CD4-positive, alpha-beta T cell treated with Interferon alpha-2 for 1 hour (primary cell): Measurements from ENCODE around the gene FGB.

ENCODE experiments used
- DNase-seq, 2 donors: peaks; one replicate each; pipeline ENCODE4 v3.0.0-alpha.2; 2020 to 2022

The FGB gene

DNA sequence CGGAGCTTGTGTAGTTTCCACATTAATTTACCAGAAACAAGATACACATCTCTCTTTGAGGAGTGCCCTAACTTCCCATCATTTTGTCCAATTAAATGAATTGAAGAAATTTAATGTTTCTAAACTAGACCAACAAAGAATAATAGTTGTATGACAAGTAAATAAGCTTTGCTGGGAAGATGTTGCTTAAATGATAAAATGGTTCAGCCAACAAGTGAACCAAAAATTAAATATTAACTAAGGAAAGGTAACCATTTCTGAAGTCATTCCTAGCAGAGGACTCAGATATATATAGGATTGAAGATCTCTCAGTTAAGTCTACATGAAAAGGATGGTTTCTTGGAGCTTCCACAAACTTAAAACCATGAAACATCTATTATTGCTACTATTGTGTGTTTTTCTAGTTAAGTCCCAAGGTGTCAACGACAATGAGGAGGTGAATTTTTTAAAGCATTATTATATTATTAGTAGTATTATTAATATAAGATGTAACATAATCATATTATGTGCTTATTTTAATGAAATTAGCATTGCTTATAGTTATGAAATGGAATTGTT lies at the start of gene FGB:
TSS of gene FGB (plus strand) at position 315 of the 558 bp plus-strand sequence. CDS start at position 323, 8 bp downstream.
- DNase-seq, result no peak

DNA sequence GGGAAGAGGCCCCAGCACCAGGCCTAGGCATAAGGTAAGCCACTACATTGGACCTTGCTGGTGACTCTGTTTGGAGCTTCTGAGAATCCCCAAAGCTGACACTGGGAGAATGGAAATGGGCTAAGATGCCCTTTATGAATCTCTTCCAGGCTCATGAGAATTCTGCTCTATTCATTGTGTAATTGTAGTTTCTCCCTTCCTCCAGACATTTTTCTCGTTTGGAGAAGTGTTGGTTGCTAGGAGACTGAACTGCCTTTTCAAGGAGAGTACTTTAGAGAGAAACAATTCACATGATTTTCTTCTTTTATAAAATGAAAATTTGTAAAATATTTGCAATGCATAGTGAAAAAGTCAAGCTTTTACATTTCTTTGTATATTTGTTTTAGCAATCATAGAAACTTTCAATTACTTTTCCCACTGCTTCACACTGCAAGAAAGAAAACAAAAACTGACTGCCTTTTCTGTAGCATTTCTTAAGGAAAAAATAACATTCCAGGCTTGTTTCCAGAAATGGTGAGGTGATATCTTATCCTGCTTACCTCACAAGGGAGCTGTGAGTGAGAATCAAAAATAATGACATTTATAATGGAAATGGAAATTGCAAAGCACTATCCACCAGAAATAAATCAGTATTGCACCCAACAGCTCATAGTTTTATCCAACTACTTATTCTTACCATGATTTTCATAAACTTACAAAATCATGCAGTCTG lies 46.3 kb upstream of the FGB start:
- DNase-seq, result no peak

DNA sequence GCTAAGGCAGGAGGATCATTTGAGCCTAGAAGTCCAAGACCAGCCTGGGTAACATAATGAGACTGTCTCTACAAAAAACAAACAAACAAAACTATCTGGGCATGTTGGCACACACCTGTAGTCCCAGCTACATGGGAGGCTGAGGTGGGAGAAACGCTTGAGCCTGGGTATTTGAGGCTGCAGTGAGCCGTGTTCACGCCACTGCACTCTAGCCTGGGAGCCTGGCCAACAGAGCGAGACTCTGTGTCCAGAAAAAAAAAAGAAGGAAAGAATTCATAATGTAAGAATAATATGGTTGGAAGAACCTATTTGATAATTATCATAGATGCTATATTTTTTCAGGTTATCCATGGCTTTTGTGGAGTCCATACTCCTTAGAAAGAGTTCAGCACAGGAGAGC lies 45.2 kb upstream of the FGB start:
- DNase-seq, result no peak

DNA sequence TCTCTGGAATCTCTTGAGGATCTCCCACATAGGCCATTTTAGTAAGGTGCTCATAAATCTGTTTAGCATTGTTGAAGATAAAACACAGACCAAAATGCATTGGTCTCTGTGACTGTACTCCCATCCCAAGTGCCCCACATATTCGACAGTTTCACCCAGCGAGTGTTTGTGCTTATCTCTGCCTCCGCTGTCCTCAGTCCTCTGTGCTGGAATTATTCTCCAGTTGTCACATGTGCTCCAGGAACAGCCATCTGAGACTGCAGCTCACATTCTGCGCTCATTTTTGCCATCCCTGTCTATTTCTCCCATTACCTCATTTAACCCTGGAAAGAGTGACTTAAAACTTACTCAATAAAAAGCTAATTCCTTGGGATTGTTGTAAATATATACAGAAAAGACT lies 43.6 kb upstream of the FGB start:
- DNase-seq, result no peak

DNA sequence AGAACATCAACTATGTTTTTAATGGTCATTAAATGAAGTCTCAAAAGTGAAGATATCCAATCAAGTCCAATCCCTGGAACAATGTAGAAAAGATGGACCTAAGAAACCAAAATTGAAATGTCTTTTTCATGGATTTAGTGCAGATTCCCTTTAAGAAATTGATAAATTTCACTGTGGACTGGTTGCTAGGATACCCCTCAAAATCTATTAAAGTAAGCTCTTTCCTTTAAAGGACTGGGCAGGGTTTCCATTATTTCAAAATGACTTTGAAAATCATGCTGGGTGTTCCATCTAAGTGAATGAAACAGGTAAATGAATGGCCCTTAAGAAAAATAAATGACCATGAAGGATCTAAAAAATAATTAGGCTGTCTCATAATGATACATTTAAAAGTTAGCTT lies 41.2 kb upstream of the FGB start:
- no peak for DNase-seq

DNA sequence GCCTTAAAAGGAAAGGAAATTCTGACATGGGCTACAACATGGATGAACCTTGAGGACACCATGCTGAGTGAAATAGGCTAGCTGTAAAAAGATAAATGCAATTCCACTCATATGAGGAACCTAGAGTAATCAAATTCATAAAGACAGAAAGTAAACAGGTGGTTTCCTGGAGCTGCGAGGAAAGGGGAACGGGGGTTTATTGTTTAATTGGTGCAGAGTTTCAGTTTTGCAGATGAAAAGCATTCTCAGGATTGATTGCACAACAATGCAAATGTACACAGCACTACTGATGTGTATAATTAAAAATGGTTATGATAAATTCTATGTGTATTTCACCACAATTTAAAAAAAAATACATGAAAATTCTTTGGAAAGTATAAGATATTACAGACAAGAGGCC lies 36.7 kb upstream of the FGB start:
- no peak for DNase-seq

DNA sequence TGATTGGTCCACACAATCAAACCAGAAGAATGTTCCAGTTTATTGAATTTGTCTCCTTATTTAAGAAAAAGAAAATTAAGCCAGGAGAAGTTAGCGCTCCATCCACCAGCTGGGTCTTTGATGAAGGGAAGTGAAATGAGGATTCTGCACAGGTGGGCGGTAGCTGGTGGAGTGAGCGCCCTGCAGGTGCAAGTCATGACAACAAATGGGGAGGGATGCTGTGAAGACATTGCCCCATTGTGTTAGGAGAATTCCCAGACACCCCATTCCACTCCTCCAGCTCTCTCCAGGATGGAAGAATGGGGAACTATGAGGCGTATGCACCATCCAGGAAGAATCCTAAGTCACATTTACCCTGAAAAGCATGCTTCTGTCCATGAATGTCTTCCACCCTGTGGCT lies 35.5 kb upstream of the FGB start:
- DNase-seq, result no peak

DNA sequence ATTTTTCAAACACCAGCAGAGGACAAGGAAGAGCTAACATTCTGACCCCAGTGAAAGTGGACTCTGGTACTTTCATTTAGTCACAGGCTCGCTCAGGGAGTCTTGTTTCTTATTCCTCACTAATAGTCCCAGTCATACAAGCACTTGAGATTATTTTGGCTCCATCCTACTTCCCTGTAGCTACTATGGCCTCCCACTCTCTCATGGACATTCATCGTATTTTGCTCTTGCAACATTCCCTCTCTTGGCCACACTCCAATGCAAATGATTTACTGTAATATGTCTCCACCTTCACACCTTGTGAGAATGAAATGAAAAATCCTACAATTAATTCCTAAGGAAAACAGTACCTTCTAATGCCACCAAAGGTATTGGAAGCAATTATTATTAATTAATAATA lies 33.9 kb upstream of the FGB start:
- DNase-seq, result no peak

DNA sequence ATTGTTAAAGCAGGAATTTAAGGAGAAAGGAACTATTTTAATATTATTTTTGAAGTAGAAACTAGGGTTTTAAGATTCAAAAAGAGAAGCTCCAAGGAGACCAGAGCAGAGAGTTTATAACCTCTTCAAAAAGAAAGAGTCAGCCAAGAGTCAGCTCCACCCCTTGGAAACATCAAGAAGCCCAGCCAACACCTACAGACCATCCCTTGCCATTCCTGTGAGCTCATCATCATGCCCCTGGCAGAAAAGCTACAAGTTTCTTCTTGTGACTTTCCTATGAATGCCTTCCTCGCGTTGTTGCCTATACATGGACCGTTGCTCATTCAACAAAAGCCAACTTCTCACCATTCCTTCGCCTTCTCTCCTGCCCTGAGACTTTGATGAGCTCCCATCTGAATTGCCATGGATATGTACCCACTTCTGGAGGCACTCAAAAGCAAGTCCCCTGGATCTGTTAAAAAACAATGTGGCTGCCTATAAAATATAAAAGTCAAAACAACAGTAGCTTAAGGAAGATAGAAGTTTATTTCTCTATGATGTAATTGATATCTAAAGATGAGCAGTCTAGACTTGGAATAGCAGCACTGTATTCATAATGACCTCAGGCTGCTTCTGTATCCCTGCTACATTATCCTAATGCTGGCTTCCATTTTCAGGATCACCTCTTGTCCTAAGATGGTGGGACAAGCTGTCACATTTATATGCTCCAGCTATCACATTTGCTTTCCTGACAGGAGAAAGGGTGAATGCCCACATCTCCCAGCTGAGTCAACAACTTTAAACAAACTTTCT lies 32.9 kb upstream of the FGB start:
- no peak for DNase-seq

DNA sequence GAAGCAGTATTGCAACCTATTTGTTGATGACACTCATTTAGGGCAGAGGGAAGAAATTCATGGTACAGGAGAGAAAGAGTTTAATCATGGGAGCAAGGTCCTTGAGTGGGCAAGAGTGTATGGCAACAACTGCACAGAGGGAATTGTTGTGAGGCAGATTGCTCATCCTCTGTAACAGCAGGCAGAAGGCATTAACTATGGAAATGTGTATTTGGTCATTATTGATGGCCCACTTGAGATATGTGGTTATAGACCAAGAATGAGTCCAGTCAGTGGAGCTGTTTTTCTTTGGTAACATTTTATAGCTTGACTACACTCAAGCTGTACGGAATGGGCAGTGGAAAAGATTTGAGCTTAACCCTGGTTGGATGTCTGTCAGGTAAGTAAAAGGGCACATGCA lies 28.5 kb upstream of the FGB start:
- no peak for DNase-seq

DNA sequence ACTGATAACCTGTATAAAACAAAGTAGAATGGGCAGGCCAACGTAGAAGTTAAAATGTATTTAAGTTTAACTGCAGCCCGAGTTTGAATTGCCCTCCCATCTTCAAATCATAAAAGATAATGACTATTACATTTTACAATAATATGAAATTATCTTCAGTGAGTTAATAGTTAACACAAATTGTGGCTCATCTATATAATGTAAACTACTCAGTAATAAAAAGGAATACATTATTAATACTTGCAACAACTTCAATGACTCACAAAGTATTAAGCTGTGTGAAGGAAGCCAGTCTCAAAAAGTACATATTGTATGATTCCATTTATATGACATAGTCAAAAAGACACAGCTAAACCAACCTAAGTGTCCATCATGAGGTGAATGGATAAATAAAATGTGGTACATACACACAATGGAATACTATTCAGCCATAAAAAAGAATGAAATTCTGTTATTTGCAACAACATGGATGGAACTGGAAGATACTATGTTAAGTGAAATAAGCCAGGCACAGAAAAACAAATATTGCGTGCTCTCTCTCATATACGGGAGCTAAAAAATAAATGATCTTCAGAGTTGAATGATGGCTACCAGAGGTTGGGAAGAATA lies 20.4 kb upstream of the FGB start:
- DNase-seq, result no peak

DNA sequence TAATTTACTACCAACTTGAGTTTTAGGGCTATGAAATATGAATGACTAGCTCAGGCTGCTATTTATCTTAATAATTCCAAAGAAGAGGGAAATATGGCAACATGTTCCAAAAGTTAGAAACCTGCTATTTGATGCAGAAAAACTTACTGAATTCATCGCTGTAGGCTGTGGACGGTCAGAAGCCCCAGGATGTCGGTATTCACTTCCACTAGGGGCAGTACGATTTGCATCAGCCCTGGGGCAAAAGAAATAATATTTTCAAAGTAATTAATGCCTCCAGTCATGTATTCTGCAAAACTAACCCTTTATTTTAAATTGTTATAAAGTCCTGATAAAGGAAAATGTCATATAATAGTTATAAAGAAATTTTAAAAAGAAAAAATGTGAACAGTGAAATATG lies 17.1 kb upstream of the FGB start:
- DNase-seq, result no peak

DNA sequence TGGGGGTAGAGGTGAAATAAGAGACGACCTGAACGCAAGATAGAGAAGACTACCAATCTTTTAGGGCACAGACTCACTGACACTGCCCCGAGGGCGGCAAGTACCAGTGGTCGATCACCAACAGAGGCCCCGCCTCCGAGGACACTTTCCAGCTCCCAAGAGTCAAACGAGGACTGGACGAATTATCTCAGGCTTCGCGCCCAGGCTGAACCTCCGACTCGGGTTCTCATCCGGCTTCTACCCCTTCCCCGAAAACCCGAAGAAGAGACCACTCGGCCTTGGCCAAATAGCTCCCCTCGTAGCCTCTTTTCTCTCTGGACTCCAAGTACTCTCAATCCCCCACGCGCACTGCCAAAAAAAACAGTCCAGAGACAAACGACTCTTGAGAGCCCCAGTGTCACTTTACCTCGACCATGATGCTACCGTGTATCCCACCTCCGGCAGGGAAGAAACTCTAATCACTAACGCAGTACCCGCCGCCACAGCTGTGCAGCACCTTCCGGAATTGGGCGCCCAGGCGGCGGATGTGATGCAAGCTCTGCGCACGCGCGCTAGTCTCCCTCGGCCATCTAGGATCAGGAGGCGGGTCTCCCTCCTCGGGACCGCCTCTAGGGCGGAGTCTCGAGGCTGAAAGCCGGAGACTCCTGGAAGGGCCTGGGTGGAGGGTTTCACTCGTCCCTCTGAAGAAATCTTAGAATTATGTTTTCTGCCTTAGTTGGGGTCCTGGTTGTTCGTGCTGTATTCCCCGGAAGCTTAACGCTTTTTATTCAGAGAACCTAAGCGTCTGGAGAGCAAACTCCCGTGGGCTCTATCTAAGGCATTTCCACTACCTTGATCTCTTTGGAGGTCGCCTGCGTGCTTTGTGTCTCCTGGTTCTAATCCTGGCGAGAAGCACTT lies 12.7 kb upstream of the FGB start, which contains the start of gene PLRG1:
TSS of gene PLRG1 (minus strand) at position 507 of the 897 bp plus-strand sequence. CDS start at position 415, 92 bp downstream.
- DNase-seq, result peak; percentile 96 to 97

DNA sequence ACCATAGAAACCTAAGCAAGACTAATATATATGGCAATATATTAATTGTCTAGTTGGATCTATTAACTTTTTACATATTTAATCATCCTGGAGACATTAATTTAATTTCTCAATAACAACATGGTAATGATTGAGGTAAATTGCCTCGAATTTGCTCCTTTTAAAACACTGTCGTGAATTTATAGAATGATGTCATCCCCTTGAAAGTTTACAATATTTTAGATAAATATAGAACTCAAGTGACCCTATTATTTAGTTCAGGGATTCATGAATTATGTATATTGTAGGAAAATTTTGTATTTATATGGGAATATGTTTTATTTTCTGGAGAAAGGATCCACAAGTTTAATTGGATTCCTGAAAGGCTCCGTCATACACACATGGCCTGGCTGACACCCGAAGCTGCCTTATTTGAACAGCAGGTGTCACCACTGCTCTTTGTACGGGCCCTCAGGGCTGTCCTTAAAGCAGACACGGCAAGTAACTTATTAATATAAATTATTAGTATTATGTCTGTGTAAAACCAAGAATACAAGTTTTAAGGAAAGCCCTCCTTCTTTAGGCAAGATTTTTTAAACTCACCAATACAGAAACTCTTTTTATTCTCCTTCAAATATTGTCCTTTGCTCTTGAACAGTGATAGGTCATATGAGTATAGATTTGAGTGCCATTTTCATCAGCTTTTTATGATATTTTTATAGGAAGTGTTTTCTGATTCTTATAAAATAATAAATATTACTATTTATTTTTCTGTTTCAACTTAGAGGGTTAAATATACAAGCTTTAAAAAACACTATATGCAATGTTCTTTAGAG lies 10.7 kb upstream of the FGB start:
- peak; percentile 73 to 83 for DNase-seq

DNA sequence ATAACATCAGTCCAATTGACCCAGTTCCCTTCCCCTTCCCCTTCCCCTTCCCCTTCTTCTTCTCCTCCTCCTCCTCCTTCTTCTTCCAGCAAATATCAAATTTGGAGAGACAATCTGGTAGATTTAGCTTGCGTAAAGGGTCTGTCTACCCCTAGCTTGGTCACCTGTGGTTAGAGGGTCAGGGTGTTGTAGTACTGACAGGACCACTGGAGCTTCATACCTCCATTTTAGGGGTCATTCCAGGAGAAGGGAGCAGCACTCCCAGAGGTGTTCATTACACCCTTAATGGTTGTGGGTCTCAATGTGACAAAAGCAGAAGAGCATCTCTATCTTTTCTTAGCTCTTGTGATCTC lies 3.7 kb upstream of the FGB start:
- DNase-seq, result no peak

DNA sequence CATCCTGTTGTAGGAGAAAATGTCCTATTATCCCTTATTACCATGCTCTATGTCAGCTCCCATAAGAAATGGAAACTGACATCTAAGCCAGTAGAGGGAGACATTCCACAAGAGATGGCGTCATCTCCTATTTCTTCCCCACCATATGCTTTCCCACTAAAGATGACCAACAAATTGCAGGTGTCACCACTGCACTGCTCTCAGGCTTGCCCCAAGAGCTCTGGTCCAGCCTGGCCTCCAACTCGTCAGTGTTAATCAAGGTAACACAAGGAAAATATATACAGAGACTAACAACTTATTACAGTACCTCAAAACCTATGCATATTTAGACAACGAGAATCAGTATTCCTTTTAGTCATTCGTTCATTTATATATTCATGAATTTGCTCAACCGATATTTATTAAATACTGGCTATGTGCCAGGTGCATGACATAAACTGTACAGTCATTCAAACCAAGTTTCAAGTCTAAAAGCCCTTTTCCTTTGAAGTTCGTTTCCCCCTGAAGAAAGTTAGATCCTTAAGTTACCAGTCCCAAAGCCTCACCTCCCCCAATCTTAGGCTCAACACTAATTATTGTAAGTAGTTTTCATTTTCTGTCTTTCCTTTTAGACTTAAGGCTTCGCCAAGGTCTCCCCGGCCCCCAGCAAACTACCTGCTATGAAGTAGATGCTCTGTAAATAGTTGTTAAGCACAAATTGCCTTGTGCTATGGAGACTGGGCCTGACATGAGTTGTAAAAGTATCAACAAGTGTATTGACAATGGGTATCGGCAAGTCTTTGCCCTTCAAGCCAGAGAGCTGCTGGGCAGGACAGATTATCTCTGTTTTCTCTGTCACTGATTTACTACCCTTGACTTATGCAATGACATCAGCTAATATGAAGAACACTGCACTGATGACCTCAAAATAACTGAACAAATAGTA lies 3.1 kb upstream of the FGB start:
- peak in 1 of 2 donors; percentile 28 for DNase-seq

DNA sequence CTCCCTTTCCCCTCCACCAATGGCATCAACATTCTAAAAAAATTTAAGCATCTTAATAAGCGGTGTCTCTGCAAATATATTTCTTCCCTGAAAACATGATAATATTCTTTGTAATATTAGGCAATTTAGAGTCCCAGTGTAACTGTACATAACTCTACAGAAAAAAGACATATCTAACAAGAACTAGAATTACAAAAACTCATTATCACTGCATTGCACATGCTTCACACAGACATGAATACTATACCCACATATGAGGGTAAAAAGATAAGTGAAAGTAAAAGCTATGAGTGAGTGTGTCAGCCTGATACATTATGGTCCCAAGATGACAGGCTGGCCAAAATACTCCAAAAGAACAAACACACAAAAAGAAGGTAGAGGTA lies 2.4 kb upstream of the FGB start:
- no peak for DNase-seq

DNA sequence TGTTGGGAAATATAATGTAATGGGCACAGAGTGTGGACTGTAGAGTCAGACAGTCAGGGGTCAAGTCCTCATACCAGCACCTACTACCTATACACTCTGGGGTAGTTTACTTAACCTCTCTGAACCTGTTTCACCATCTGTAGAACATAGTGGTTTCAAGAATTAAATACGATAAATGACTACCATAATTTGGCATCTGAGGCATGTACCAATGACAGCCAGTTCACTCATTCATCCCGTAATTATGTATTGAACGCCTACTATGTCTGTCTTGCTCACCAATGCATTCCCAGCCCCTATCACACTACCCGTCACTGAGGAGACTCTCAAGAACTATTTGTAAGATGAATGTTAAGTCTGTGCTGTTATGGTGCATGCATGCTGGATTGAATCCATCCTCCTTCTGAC lies 2.0 kb upstream of the FGB start:
- DNase-seq, result no peak

DNA sequence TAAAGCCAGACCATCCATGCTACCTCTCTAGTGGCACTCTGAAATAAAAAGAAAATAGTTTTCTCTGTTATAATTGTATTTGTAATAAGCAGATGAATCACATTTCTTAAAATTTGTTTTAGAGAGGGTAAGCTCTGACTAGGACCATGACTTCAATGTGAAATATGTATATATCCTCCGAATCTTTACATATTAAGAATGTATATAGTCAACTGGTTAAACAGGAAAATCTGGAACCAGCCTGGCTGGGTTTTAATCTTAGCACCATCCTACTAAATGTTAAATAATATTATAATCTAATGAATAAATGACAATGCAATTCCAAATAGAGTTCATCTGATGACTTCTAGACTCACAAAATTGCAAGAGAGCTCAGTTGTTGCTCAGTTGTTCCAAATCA lies 1.5 kb downstream of the FGB start:
- DNase-seq, result no peak

DNA sequence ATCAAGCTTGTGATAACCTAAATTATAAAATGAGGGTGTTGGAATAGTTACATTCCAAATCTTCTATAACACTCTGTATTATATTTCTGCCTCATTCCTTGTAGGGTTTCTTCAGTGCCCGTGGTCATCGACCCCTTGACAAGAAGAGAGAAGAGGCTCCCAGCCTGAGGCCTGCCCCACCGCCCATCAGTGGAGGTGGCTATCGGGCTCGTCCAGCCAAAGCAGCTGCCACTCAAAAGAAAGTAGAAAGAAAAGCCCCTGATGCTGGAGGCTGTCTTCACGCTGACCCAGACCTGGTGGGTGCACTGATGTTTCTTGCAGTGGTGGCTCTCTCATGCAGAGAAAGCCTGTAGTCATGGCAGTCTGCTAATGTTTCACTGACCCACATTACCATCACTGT lies 2.9 kb downstream of the FGB start:
- DNase-seq, result no peak
